Upper lobe of left lung (tissue), 4 donors: ENCODE results near the gene GTF3C5.

Source experiments
- CTCF ChIP-seq, 6 experiments: fragments of 450-650 bp in 4 of 6; fragments of 200-600 bp in 2 of 6; sonication (generic) in 2 of 6; IDR thresholded peaks; one replicate each; pipeline ENCODE4 v1.5.1; 2016 to 2019; ENCODE audit warnings: antibody characterized with exemption in 6 of 6
- POLR2A ChIP-seq, 4 donors: fragments of 450-650 bp; IDR thresholded peaks; one replicate each; pipeline ENCODE4 v1.5.1; 2016 to 2017; ENCODE audit warnings: antibody characterized with exemption in 4 of 4, mild to moderate bottlenecking in 2 of 4
- POLR2AphosphoS5 ChIP-seq, 2 donors: sonication (generic); formaldehyde crosslinking; IDR thresholded peaks; one replicate each; pipeline ENCODE4 v1.5.1; 2017; ENCODE audit warnings: antibody characterized with exemption in 2 of 2

- no peak for TF ChIP-seq POLR2A (IDR thresholded peaks at IDR 0.05)
- no peak for TF ChIP-seq CTCF (IDR thresholded peaks at IDR 0.05)
- TF ChIP-seq POLR2AphosphoS5 (IDR thresholded peaks at IDR 0.05), result no peak
Observed at GRCh38 chr9:132996526-132996925, 34.3 kb upstream of the GTF3C5 start.
